ENCODE measurements around the gene SIM2.

Gene SIM2

GRCh38 chr21:36686955-36687354, 12.0 kb upstream of the SIM2 start:
- DNase-seq: no peak

GRCh38 chr21:36688324-36688723, 10.6 kb upstream of the SIM2 start:
- DNase-seq: no peak

- DNase-seq: no peak
Observed at GRCh38 chr21:36689324-36689723, 9.6 kb upstream of the SIM2 start.

GRCh38 chr21:36690628-36691554, 8.0 kb upstream of the SIM2 start:
- no peak for DNase-seq

- DNase-seq: no peak
Observed at GRCh38 chr21:36691555-36692041, 7.3 kb upstream of the SIM2 start.

GRCh38 chr21:36692114-36692834, 6.6 kb upstream of the SIM2 start:
- no peak for DNase-seq

- no peak for DNase-seq
Observed at GRCh38 chr21:36692835-36693488, 6.0 kb upstream of the SIM2 start.

GRCh38 chr21:36693489-36694030, 5.4 kb upstream of the SIM2 start:
- DNase-seq: no peak

- no peak for DNase-seq
Observed at GRCh38 chr21:36694031-36694515, 4.8 kb upstream of the SIM2 start.

GRCh38 chr21:36694593-36695282, 4.2 kb upstream of the SIM2 start:
- no peak for DNase-seq

- DNase-seq: no peak
Observed at GRCh38 chr21:36695283-36695634, 3.7 kb upstream of the SIM2 start.

- DNase-seq: no peak
Observed at GRCh38 chr21:36695671-36696389, 3.1 kb upstream of the SIM2 start.

GRCh38 chr21:36696390-36697059, 2.4 kb upstream of the SIM2 start:
- DNase-seq: no peak

GRCh38 chr21:36697060-36697850, 1.7 kb upstream of the SIM2 start:
- DNase-seq: no peak

GRCh38 chr21:36697851-36698384, 997 bp upstream of the SIM2 start:
- DNase-seq: no peak

- DNase-seq: peak; percentile 66
Observed at GRCh38 chr21:36698385-36698980, 432 bp upstream of the SIM2 start.

GRCh38 chr21:36699546-36700294, 805 bp downstream of the SIM2 start:
- DNase-seq: peak; percentile 59

GRCh38 chr21:36700295-36700970, 1.5 kb downstream of the SIM2 start:
- no peak for DNase-seq
